H9 (cell line): ENCODE measurements around the gene APRT. TPM values are rescaled to one million over a fixed set of nuclear protein-coding genes. Genes with fewer than 3 reads are reported as not detected.

Source experiments
- DNase-seq: peaks from one replicate; pipeline ENCODE4 v3.0.0-alpha.2; 2017
- H2AFZ ChIP-seq: one replicate; pipeline ENCODE4 v1.6.1; 2013; ENCODE audit warnings: mild to moderate bottlenecking, low read length, control low read depth, moderate library complexity
- H2AK5ac ChIP-seq: 2 replicates; pipeline ENCODE4 v1.6.1; 2013; ENCODE audit warnings: low read length, control low read depth, mixed read lengths; ENCODE audit not compliant: insufficient read length
- H2BK120ac ChIP-seq: one replicate; pipeline ENCODE4 v1.6.1; 2013; ENCODE audit warnings: low read depth, mild to moderate bottlenecking, low read length, control low read depth, inconsistent platforms; ENCODE audit not compliant: poor library complexity, severe bottlenecking
- H2BK12ac ChIP-seq: 2 replicates; pipeline ENCODE4 v1.6.1; 2013; ENCODE audit warnings: low read length, control low read depth, mixed read lengths, low read depth; ENCODE audit not compliant: insufficient read length
- H2BK15ac ChIP-seq: 2 replicates; pipeline ENCODE4 v1.6.1; 2013; ENCODE audit warnings: low read depth, low read length, control low read depth
- H2BK20ac ChIP-seq: one replicate; pipeline ENCODE4 v1.6.1; 2013; ENCODE audit warnings: low read depth, mild to moderate bottlenecking, low read length, control low read depth, inconsistent platforms; ENCODE audit not compliant: poor library complexity, severe bottlenecking
- H2BK5ac ChIP-seq: 2 replicates; pipeline ENCODE4 v1.6.1; 2013; ENCODE audit warnings: low read length, control low read depth, mixed read lengths; ENCODE audit not compliant: insufficient read length
- H3K14ac ChIP-seq: 2 replicates; pipeline ENCODE4 v1.6.1; 2013; ENCODE audit warnings: low read length, control low read depth; ENCODE audit not compliant: insufficient read depth
- H3K18ac ChIP-seq: 2 replicates; pipeline ENCODE4 v1.6.1; 2013; ENCODE audit warnings: low read depth, mild to moderate bottlenecking, mixed read lengths, low read length, control low read depth; ENCODE audit not compliant: insufficient read length
- H3K23ac ChIP-seq: 2 replicates; pipeline ENCODE4 v1.6.1; 2013; ENCODE audit warnings: low read length, control low read depth, mixed read lengths, low read depth; ENCODE audit not compliant: insufficient read length
- H3K23me2 ChIP-seq: 2 replicates; pipeline ENCODE4 v1.6.1; 2013; ENCODE audit warnings: low read depth, mild to moderate bottlenecking, mixed read lengths, low read length, control low read depth; ENCODE audit not compliant: insufficient read length, poor library complexity, severe bottlenecking
- H3K27ac ChIP-seq: 2 replicates; pipeline ENCODE4 v1.5.1; 2013; ENCODE audit warnings: low read length, control low read depth, mixed read lengths, low read depth; ENCODE audit not compliant: insufficient read length
- H3K27me3 ChIP-seq: 2 replicates; pipeline ENCODE4 v1.6.1; 2013; ENCODE audit warnings: low read length, control low read depth, inconsistent platforms; ENCODE audit not compliant: insufficient read depth
- H3K4ac ChIP-seq: 2 replicates; pipeline ENCODE4 v1.6.1; 2013; ENCODE audit warnings: low read depth, mild to moderate bottlenecking, control low read depth, inconsistent platforms, low read length, moderate library complexity
- H3K4me1 ChIP-seq: 2 replicates; pipeline ENCODE4 v1.6.1; 2013; ENCODE audit warnings: low read length, control low read depth, inconsistent platforms; ENCODE audit not compliant: insufficient read depth
- H3K4me2 ChIP-seq: 2 replicates; pipeline ENCODE4 v1.6.1; 2013; ENCODE audit warnings: low read length, control low read depth, mixed read lengths; ENCODE audit not compliant: insufficient read length, insufficient read depth
- H3K56ac ChIP-seq: 2 replicates; pipeline ENCODE4 v1.6.1; 2013; ENCODE audit warnings: low read depth, mild to moderate bottlenecking, mixed read lengths, low read length, control low read depth; ENCODE audit not compliant: insufficient read length
- H3K79me1 ChIP-seq: 2 replicates; pipeline ENCODE4 v1.6.1; 2013; ENCODE audit warnings: low read depth, mild to moderate bottlenecking, moderate library complexity, low read length, control low read depth, inconsistent platforms; ENCODE audit not compliant: insufficient read depth, poor library complexity, severe bottlenecking
- H3K79me2 ChIP-seq: 2 replicates; pipeline ENCODE4 v1.6.1; 2013; ENCODE audit warnings: low read length, control low read depth, inconsistent platforms; ENCODE audit not compliant: insufficient read depth
- H3K9ac ChIP-seq: 2 replicates; pipeline ENCODE4 v1.6.1; 2013; ENCODE audit warnings: low read length, control low read depth, mixed read lengths; ENCODE audit not compliant: insufficient read length; ENCODE audit errors: extremely low read depth
- H3K9me3 ChIP-seq: one replicate; pipeline ENCODE4 v1.6.1; 2013; ENCODE audit warnings: low read depth, low read length, inconsistent platforms; ENCODE audit not compliant: control insufficient read depth
- H3T11ph ChIP-seq: one replicate; pipeline ENCODE4 v1.6.1; 2013; ENCODE audit warnings: mild to moderate bottlenecking, low read length, control low read depth, inconsistent platforms
- H4K20me1 ChIP-seq: one replicate; pipeline ENCODE4 v1.6.1; 2013; ENCODE audit not compliant: control insufficient read depth, insufficient read length, insufficient read depth
- H4K5ac ChIP-seq: 2 replicates; pipeline ENCODE4 v1.6.1; 2013; ENCODE audit warnings: low read depth, mild to moderate bottlenecking, mixed read lengths, low read length, control low read depth; ENCODE audit not compliant: insufficient read length
- H4K8ac ChIP-seq: replicated peaks from 2 replicates; pipeline ENCODE4 v1.6.1; 2013; ENCODE audit warnings: low read length, control low read depth, mixed read lengths, low read depth; ENCODE audit not compliant: insufficient read length
- H4K91ac ChIP-seq: 2 replicates; pipeline ENCODE4 v1.6.1; 2013; ENCODE audit warnings: low read depth, mild to moderate bottlenecking, moderate library complexity, mixed read lengths, low read length, control low read depth; ENCODE audit not compliant: insufficient read length
- H3K27ac Mint-ChIP-seq, 3 experiments: 2 replicates in 2 of 3; 3 replicates in 1 of 3; pipeline ENCODE4 v1.8.0; 2020 to 2021; ENCODE audit warnings: mixed read lengths in 3 of 3, mild to moderate bottlenecking in 1 of 3, moderate library complexity in 1 of 3
- H3K27me3 Mint-ChIP-seq: 2 replicates; pipeline ENCODE4 v1.8.0; 2021; ENCODE audit warnings: low read depth, mild to moderate bottlenecking, moderate library complexity, mixed read lengths
- H3K36me3 Mint-ChIP-seq, 3 experiments: 2 replicates in 2 of 3; 3 replicates in 1 of 3; pipeline ENCODE4 v1.8.0; 2020 to 2021; ENCODE audit warnings: low read depth in 3 of 3, mixed read lengths in 3 of 3; ENCODE audit not compliant: insufficient read depth in 1 of 3
- H3K4me1 Mint-ChIP-seq, 2 experiments: 2 replicates each; pipeline ENCODE4 v1.8.0; 2020; ENCODE audit warnings: mixed read lengths in 2 of 2
- H3K4me3 Mint-ChIP-seq, 2 experiments: 2 replicates in 1 of 2; 3 replicates in 1 of 2; pipeline ENCODE4 v1.8.0; 2020 to 2021; ENCODE audit warnings: mild to moderate bottlenecking in 2 of 2, mixed read lengths in 2 of 2, moderate library complexity in 1 of 2
- H3K9me3 Mint-ChIP-seq, 2 experiments: 2 replicates in 1 of 2; 3 replicates in 1 of 2; pipeline ENCODE4 v1.8.0; 2020; ENCODE audit warnings: mild to moderate bottlenecking in 2 of 2, mixed read lengths in 2 of 2, moderate library complexity in 1 of 2
- CTCF ChIP-seq: fragments of 200-600 bp; sonication (generic); conservative IDR thresholded peaks from 3 replicates; pipeline ENCODE4 v1.8.0; 2021; ENCODE audit warnings: antibody characterized with exemption, mild to moderate bottlenecking
- WGBS: extraction: QIAGEN DNeasy Blood & Tissue Kit; methylation state at CpG from one replicate; pipeline ENCODE4 v1.1.7; 2013; ENCODE audit warnings: missing lambda C conversion rate, low lambda C conversion rate, mixed read lengths; ENCODE audit not compliant: insufficient read length; ENCODE audit errors: extremely low coverage; 5-methylcytosine and 5-hydroxymethylcytosine counted together
- total RNA-seq: library from RNA; stranded (reverse); gene quantifications from 2 replicates; pipeline ENCODE4 v1.2.1, GENCODE V29; 2021

Gene APRT
- total RNA-seq, 1 experiment from 2014 or later = 246 TPM

- H3K14ac ChIP-seq = no peak overlapping the region
- no peak overlapping the region for H3K23ac ChIP-seq
Measured at GRCh38 chr16:88820385-88821025, 8.8 kb upstream of the APRT start.

More at GRCh38 chr16:88820385-88821025, 8.8 kb upstream of the APRT start:
- no peaks in the 10 kb centered on the region for H3K27me3 ChIP-seq
- no peaks in the 10 kb centered on the region for H3K4me1 ChIP-seq
- no peak overlapping the region for H3T11ph ChIP-seq
- H3K4me2 ChIP-seq = no peak overlapping the region
- no peaks in the 10 kb centered on the region for H3K23me2 ChIP-seq
- H3K56ac ChIP-seq = no peak overlapping the region
- no peak overlapping the region for H2BK5ac ChIP-seq
- no peak overlapping the region for H2AK5ac ChIP-seq
- no peak overlapping the region for H2AFZ ChIP-seq
- no peak overlapping the region for H4K8ac ChIP-seq
- Mint-ChIP-seq H3K27me3 (no peaks in the 10 kb centered on the region), H3K27ac (0 out of 7 replicates have a peak overlapping the region, but pooled peaks of 1 of the 3 experiments have one; percentile 5), H3K4me3 (no peak overlapping the region), H3K36me3 (peaks cover 1 to 8% (median 6%) of the 10 kb centered on the region in 3 experiments; a peak in 3 of 7 replicates), H3K4me1 (no peaks in the 10 kb centered on the region), H3K9me3 (no peaks in the 10 kb centered on the region)
- H3K18ac ChIP-seq = no peak overlapping the region
- no peaks in the 10 kb centered on the region for H3K79me1 ChIP-seq
- no peaks in the 10 kb centered on the region for H3K79me2 ChIP-seq
- no peak overlapping the region for H2BK15ac ChIP-seq
- no peak overlapping the region for H3K4ac ChIP-seq
- no peak overlapping the region for H2BK12ac ChIP-seq
- H4K91ac ChIP-seq = no peak overlapping the region
- no peak overlapping the region for H2BK120ac ChIP-seq
- no peaks in the 10 kb centered on the region for H4K20me1 ChIP-seq
- TF ChIP-seq CTCF = no peak
- H4K5ac ChIP-seq = no peak overlapping the region
- WGBS = no CpG with 5 or more reads among the region's 20 CpGs
- H2BK20ac ChIP-seq = no peak overlapping the region
- DNase-seq = no peak
- H3K27ac ChIP-seq = no peak overlapping the region
- H3K9me3 ChIP-seq = no peaks in the 10 kb centered on the region
- no peak overlapping the region for H3K9ac ChIP-seq
